ENCODE data around the gene IL4R. TPM values are rescaled to one million over a fixed set of nuclear protein-coding genes. Genes with fewer than 3 reads are reported as not detected.

IL4R gene
- total and polyA plus RNA-seq, 2 experiments from 2014 or later, result 6.4 to 17.6 TPM

- Histone ChIP-seq H3K27ac (ENCODE audit: low read depth) (no peak overlapping the region), H3F3A (replicated peaks; ENCODE audit: low read depth) (no peaks in the 10 kb centered on the region), H4K20me1 (replicated peaks; ENCODE audit: insufficient read depth) (no peaks in the 10 kb centered on the region), H3K79me2 (replicated peaks; ENCODE audit: insufficient read depth) (no peaks in the 10 kb centered on the region), H3K4me1 (ENCODE audit: insufficient read depth) (no peaks in the 10 kb centered on the region), H3K4me2 (no peak overlapping the region), H3K9me2 (ENCODE audit: insufficient read depth) (no peaks in the 10 kb centered on the region), H3K27me3 (ENCODE audit: insufficient read depth) (no peaks in the 10 kb centered on the region), H3K36me3 (ENCODE audit: insufficient read depth) (no peaks in the 10 kb centered on the region), H2AFZ (no peak overlapping the region), H3K4me3 (no peak overlapping the region)
- no peaks in the 10 kb centered on the region for H3K4me1 Mint-ChIP-seq
- H3K27me3 Mint-ChIP-seq (ENCODE audit: insufficient read depth, low read depth, poor library complexity), result peaks cover 9% of the 10 kb centered on the region
- H3K4me3 Mint-ChIP-seq, result no peak overlapping the region
- peaks cover 6% of the 10 kb centered on the region; the same call in 2 of the 3 replicates for H3K9me3 Mint-ChIP-seq
- DNase-seq (ENCODE audit: low spot score), result no peak
- no peak for TF ChIP-seq NANOG (IDR thresholded peaks at IDR 0.05; ENCODE audit: borderline replicate concordance)
- TF ChIP-seq CTCF (conservative IDR thresholded peaks at IDR 0.05; ENCODE audit: low read depth in 2 of 2), result no peak
- TF ChIP-seq EZH2 (IDR thresholded peaks at IDR 0.05; ENCODE audit: low read depth, unreplicated experiment), result no peak
- no peak for TF ChIP-seq JUNB (IDR thresholded peaks at IDR 0.05; ENCODE audit: unreplicated experiment)
- TF ChIP-seq ZNF331 (CRISPR knock-in tag; IDR thresholded peaks at IDR 0.05; ENCODE audit: low read depth), result no peak
- TF ChIP-seq STAT1 (IDR thresholded peaks at IDR 0.05; ENCODE audit: unreplicated experiment), result no peak
- TF ChIP-seq ZNF114 (CRISPR knock-in tag; IDR thresholded peaks at IDR 0.05), result no peak
- TF ChIP-seq ZNF462 (CRISPR knock-in tag; IDR thresholded peaks at IDR 0.05), result no peak
- no peak for TF ChIP-seq CREB1 (CRISPR knock-in tag; IDR thresholded peaks at IDR 0.05; ENCODE audit: low read depth)
- no peak for ATAC-seq
- no peaks in the 10 kb centered on the region; the same call in 1 of the 3 replicates for H3K36me3 Mint-ChIP-seq (ENCODE audit: low read depth)
- H3K27ac Mint-ChIP-seq, result no peak overlapping the region
Measured at GRCh38 chr16:27301236-27301861, 12.4 kb upstream of the IL4R start.

Measured in GM23338 (cell line).